Stimulated activated CD8-positive, alpha-beta memory T cell treated with anti-CD3 and anti-CD28 coated beads, Interleukin-4, amount 100 ng/mL, for 48 hours (primary cell): ENCODE measurements around the gene ARF1.

Experiments used
- DNase-seq: peaks from one replicate; pipeline ENCODE4 v3.0.0-alpha.2; 2020

Gene ARF1

DNA sequence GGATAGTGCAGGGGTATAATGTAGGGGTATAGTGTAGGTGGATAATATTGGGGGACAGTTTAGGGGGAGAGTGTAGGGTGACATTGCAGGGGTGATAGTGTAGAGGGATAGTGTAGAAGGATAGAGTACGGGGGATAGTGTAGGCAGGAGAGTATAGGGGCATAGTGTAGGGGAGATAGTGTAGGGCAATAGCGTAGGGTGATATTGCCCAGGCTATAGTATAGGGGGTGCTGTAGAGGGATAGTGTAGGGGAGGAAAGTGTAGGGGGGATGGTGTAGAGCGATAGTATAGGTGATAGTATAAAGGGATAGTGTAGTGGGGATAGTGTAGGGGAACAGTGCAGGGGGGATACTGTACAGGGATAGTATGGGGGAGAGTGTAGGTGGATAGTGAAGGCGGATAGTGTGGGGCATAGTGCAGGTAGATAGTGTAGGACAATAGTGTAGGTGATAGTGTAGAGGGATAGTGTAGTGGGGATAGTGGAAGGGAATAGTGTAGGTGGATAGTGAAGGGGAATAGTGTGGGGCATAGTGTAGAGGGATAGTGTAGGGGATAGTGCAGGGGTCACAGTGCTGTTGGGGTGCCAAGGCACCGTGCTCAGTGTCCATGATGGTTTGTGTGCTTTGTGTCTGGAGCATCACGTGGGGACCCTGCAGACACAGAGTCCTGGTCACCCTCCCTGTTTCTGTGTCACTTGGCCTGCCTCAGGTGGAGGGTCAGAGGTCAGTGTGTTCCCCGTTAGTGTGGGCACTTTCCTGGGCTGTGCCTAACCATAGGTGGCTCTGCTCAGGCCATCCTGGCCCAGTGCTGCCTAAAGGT is 10.5 kb upstream of the ARF1 start:
- no peak for DNase-seq

- no peak for DNase-seq
Observed at GRCh38 chr1:228072658-228073043, 9.9 kb upstream of the ARF1 start.

DNA sequence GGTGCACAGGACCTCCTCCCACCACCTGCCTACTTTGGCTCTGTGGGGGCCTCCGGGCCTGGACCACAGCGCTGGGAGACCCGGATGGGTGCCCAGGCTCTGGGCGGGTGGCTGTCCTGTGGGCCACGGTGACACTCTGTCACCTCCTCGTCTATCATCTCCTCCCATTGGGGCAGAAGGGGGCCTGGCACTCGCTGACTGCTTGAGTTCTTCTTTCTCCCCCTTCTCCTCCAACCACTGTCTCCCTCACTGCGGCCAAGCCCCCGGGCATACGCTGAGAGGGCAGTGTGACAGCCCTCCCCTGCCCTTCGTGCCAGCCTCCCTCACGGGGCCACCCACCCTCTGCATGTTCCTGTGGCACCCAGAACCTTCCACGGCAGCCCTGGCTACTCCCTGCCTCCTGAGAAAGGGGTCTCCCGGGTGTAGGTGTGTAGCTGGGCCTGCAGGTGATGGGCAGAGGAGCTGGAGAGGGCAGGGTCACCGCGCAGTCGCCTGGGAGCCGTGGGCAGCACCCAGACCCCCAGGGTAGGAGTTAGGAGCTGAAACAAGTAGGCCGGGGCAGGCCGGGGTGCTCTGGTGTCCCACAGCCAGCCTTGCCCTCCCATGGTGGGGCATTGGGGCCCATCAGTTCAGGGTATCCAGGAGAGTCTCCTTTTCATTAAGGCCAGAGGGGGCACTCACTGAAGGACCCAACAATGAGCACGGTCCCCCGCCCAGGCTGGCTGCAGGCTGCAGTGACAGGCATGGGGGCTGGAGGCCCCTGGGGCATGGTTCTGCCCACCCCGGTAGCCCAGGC is 9.2 kb upstream of the ARF1 start:
- no peak for DNase-seq

DNA sequence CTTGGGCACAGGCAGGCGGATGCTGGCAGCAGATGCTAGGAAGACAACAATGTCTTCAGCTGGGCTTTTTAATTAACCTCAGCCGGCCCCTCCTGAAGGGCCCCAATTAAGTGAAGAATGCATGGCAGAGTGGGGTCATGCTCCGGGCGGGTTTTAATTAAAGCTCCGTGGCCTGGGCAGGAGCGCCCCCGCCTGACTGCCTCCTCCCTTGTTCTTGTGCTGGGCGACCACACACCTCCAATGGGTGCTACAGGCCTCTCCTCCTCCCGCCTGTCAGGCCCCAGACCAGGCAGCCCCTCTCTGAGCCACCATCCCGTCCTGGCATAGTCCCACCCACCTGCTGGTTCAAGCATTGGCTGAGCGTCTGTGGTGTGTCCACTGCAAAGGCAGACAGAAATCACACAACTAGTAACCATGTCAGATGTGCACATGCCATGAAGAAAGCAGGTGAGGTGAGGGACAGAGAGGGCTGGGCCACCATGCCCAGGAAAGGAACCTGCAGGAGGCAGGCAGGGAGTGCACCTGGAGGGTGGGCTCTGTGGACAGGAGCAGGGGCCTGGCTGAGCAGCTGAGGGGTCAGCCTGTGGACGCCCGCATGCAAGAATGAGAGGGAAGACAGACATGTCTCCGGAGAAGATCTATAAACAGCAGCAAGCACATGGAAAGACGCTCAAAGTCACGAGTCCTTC is 8.5 kb upstream of the ARF1 start:
- no peak for DNase-seq

DNA sequence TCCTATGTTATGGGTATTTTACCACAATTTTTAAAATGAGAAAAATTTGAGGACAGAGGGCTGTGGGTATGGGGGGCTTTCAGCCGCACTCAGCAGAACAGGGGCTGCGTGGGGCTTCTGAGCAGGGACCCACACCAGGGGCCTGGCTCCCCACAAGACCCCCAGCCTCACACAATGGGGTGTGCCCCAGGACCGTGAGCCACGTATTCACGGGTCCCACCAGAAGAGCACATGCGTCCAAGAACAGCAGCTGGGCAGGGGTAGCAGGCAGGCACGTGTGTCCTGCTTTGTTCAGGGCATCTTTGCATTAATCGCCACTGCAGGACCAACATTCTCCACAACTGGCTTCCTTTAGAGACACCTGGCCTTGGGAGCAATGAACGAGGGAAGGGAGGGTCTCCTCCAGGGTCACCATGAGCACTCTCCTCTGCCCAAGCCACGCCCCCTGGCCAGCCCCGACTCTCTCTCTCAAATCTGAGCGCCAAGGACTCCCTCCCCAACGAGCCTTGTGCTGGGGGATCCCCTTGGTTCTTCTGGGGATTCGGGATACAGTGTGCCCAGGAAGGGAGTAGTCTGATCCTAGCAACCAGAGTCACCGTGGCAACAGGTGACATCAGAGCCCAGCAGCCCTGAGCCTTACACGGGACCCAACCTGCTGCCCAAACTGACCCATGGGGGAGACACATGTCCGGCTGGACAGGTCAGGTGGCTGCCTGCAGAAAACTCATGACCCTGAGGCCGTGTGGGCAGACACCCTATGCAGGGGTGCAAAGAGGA is 7.4 kb upstream of the ARF1 start:
- no peak for DNase-seq

GRCh38 chr1:228075801-228076271 is 6.7 kb upstream of the ARF1 start:
- no peak for DNase-seq

DNA sequence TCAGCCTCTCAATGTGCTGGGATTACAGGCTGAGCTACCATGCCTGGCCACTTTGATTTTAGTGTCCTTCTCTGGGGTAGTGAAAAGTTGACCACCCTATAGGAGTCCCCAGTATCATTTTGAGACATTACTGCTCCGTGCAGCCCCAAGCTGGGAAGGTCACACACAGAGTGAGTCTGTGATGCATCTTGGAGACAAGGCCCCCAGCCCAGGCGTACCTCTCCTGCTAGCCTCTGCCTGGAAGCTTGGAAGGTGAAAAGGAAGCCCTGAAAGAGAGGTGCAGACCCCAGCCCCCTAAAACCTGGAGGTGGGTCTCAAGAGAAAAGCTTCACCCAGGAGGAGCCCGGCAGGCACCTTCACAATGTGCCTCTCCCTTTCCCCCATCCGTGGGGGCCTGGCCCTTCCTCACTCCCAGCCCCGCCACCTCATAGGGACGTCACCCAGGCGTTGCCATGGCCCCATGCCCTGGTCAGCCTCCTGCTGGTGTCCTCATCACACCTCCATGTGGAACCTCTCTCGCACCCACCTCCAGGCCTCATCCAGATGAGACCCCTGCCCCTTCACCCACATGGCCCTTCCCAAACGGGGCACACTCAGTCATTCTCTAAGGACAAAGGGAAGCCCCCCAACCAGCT is 5.6 kb upstream of the ARF1 start:
- DNase-seq, result no peak

- DNase-seq, result no peak
Observed at GRCh38 chr1:228077565-228078330, 4.8 kb upstream of the ARF1 start.

DNA sequence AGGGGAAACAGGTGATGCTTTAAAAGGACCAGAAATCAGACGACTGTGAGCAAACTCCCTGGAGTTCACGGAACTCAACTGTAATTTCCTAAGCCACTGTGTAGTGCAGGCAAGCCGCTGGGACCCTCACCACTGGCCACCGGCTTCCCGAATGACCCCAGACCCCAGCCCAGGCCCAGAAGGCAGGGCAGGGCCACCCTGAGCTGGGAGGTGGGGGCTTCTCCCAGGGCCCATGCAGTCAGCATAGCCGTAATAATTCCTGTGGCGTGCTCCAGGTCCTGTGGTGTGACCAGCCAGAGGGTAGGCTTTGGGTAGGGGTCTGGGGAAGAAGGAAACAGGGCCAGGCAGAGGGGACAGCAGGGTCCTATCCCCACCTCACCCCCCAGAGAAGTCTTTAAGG is 3.5 kb upstream of the ARF1 start:
- DNase-seq, result no peak

- DNase-seq, result no peak
Observed at GRCh38 chr1:228079601-228080263, 2.8 kb upstream of the ARF1 start.

GRCh38 chr1:228081144-228081543 is 1.4 kb upstream of the ARF1 start:
- no peak for DNase-seq

- no peak for DNase-seq
Observed at GRCh38 chr1:228081578-228082213, 812 bp upstream of the ARF1 start.

GRCh38 chr1:228082918-228083870 is 686 bp downstream of the ARF1 start:
- DNase-seq, result peak; percentile 47

GRCh38 chr1:228083871-228084278 is 1.4 kb downstream of the ARF1 start:
- no peak for DNase-seq

GRCh38 chr1:228084325-228084724 is 1.8 kb downstream of the ARF1 start:
- no peak for DNase-seq

GRCh38 chr1:228084797-228085196 is 2.3 kb downstream of the ARF1 start:
- DNase-seq, result no peak

GRCh38 chr1:228085287-228085951 is 2.9 kb downstream of the ARF1 start:
- no peak for DNase-seq

- no peak for DNase-seq
Observed at GRCh38 chr1:228087771-228088251, 5.3 kb downstream of the ARF1 start.
